GM18858 (cell line): ENCODE results near the gene HOMER1.

Experiments used
- ATAC-seq: cut with Tn5 transposase; IDR thresholded peaks from one replicate; pipeline ENCODE4 v1.9.1; 2021; ENCODE audit not compliant: unreplicated experiment

HOMER1 gene

GRCh38 chr5:79329453-79329852 is 184.5 kb downstream of the HOMER1 start:
- no peak for ATAC-seq
